GM12878 (cell line): ENCODE results near the gene ZKSCAN5.

Experiments used
- BACH1 ChIP-seq: fragments of 450-650 bp; IDR thresholded peaks from 2 replicates; pipeline ENCODE4 v1.6.1; 2017; ENCODE audit warnings: mild to moderate bottlenecking, borderline replicate concordance
- BCL11A ChIP-seq: IDR thresholded peaks from 2 replicates; pipeline ENCODE4 v1.6.1; 2011; ENCODE audit warnings: low read depth, low read length
- CREB1 ChIP-seq: IDR thresholded peaks from 2 replicates; pipeline ENCODE4 v1.6.1; 2012; ENCODE audit warnings: low read depth, mild to moderate bottlenecking, inconsistent platforms
- CREM ChIP-seq: IDR thresholded peaks from 2 replicates; pipeline ENCODE4 v1.6.1; 2014; ENCODE audit warnings: antibody characterized with exemption, low read depth
- LARP7 ChIP-seq: fragments of 450-650 bp; IDR thresholded peaks from 2 replicates; pipeline ENCODE4 v1.6.1; 2017; ENCODE audit warnings: mild to moderate bottlenecking
- POLR2AphosphoS5 ChIP-seq: IDR thresholded peaks from 2 replicates; pipeline ENCODE4 v1.6.1; 2011; ENCODE audit warnings: mild to moderate bottlenecking, low read length, inconsistent platforms
- SIN3A ChIP-seq: IDR thresholded peaks from 2 replicates; pipeline ENCODE4 v1.6.1; 2012; ENCODE audit warnings: low read depth, low read length, improper control_type of control experiment
- SIX5 ChIP-seq: IDR thresholded peaks from 2 replicates; pipeline ENCODE4 v1.6.1; 2011; ENCODE audit warnings: mild to moderate bottlenecking, low read depth, low read length, moderate library complexity; ENCODE audit not compliant: severe bottlenecking
- TAF1 ChIP-seq: IDR thresholded peaks from 2 replicates; pipeline ENCODE4 v1.6.1; 2011; ENCODE audit warnings: mild to moderate bottlenecking, low read depth, low read length, borderline replicate concordance

- TF ChIP-seq SIN3A (no peak), BCL11A (no peak), LARP7 (no peak), POLR2AphosphoS5 (no peak), TAF1 (no peak), BACH1 (no peak), SIX5 (no peak), CREM (no peak), CREB1 (no peak)
Measured at GRCh38 chr7:99499371-99499720, 5.1 kb upstream of the ZKSCAN5 start.
